DMS53 (cell line): Measurements from ENCODE around the gene RXFP3.

Experiments used
- DNase-seq: peaks from one replicate; lab custom pipeline; 2025; lab: John Stamatoyannopoulos, UW

The RXFP3 gene

DNA sequence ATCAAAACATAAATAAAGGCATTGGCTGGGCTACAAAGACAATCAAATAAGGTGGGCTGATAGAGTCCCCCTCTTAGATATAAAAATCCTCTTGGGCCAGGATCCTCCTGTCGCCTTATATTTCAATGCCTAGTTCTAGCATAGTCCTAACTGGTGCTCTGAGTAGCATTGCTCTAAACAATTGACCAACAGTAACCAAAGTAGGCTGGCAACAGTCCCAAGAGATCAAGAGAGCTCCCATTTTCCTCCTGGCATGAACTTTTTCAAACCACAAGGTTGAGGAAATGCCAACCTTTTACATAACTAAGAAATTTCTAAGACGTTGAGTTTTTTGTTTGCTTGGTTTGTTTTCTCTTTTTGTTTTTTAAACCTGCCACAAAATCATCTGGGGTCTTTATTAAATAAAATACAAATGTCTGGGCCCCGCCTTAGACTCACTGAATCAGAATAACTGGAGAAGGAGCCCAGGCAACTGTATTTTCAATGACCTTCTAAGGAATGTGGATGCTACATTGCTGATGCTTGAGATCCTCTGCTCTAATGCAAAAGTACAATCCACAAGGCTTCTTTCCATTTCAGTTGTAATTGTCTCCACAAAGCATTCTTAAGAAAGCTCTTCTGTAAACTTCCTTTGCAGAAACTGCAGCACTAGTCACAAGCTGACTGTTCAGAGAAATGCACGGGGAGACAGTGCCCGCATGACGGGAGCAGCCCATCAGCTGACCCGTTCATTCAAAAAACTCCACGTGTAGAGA is 45.4 kb downstream of the RXFP3 start:
- no peak for DNase-seq

GRCh38 chr5:33984178-33984577 is 48.0 kb downstream of the RXFP3 start:
- no peak for DNase-seq

DNA sequence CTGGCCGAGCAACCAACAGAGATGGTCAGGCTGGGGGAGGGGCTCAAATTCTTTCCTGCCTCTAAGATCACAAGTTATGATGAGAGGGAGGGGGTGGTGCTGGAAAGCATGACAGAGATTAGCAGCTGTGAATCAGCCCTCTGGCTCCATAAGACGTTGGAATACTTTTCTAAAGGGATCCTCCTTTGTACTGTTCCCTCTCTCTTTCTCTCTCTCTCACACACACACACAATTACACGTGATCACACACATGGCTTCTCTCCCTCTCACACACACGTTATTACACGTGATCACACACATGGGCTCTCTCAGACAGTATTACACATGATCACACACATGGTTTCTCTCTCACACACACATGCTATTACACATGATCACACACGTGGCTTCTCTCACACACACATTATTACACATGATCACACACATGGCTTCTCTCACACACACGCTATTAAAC is 48.5 kb downstream of the RXFP3 start, which contains the start of gene SLC45A2:
TSS of gene SLC45A2 (minus strand) at position 23 of the 454 bp plus-strand sequence. CDS start 110 bp downstream, outside the sequence.
- DNase-seq, result no peak

GRCh38 chr5:33985447-33985846 is 49.3 kb downstream of the RXFP3 start:
- DNase-seq, result no peak
